Endodermal cell (in vitro differentiated cells): ENCODE measurements around the gene TPCN2. TPM values are rescaled to one million over a fixed set of nuclear protein-coding genes. Genes with fewer than 3 reads are reported as not detected.

Experiments
- DNase-seq: peaks from one replicate; pipeline ENCODE4 v3.0.0-alpha.2; 2017
- H3K27ac ChIP-seq: 2 replicates; pipeline ENCODE4 v1.5.1; 2013; ENCODE audit warnings: mild to moderate bottlenecking, low read depth, low read length, moderate library complexity
- H3K27me3 ChIP-seq: 2 replicates; pipeline ENCODE4 v1.6.1; 2013; ENCODE audit warnings: mild to moderate bottlenecking, low read length, moderate library complexity; ENCODE audit not compliant: insufficient read depth, control insufficient read depth, poor library complexity, severe bottlenecking
- H3K36me3 ChIP-seq: 2 replicates; pipeline ENCODE4 v1.7.0; 2013; ENCODE audit warnings: mild to moderate bottlenecking, low read length, moderate library complexity; ENCODE audit not compliant: control insufficient read depth, insufficient read depth
- H3K4me1 ChIP-seq: one replicate; pipeline ENCODE4 v1.7.0; 2013; ENCODE audit warnings: low read length; ENCODE audit not compliant: control insufficient read depth, insufficient read depth
- H3K4me3 ChIP-seq: 2 replicates; pipeline ENCODE4 v1.5.1; 2013; ENCODE audit warnings: mild to moderate bottlenecking, low read length, moderate library complexity
- H3K9ac ChIP-seq: 2 replicates; pipeline ENCODE4 v1.6.1; 2013; ENCODE audit warnings: mild to moderate bottlenecking, low read length, moderate library complexity; ENCODE audit not compliant: poor library complexity, severe bottlenecking; ENCODE audit errors: extremely low read depth
- H3K9me3 ChIP-seq: 2 replicates; pipeline ENCODE4 v1.6.1; 2013; ENCODE audit warnings: mild to moderate bottlenecking, low read length, moderate library complexity; ENCODE audit not compliant: control insufficient read depth
- H3K27ac Mint-ChIP-seq: 2 replicates; pipeline ENCODE4 v1.8.0; 2020; ENCODE audit warnings: mixed read lengths
- H3K27me3 Mint-ChIP-seq: 2 replicates; pipeline ENCODE4 v1.8.0; 2021; ENCODE audit warnings: mild to moderate bottlenecking, mixed read lengths; ENCODE audit not compliant: insufficient read depth
- H3K36me3 Mint-ChIP-seq: 2 replicates; pipeline ENCODE4 v1.8.0; 2020; ENCODE audit warnings: low read depth, mixed read lengths
- H3K4me1 Mint-ChIP-seq: 2 replicates; pipeline ENCODE4 v1.8.0; 2020; ENCODE audit warnings: mixed read lengths
- H3K4me3 Mint-ChIP-seq: 2 replicates; pipeline ENCODE4 v1.8.0; 2020; ENCODE audit warnings: mild to moderate bottlenecking, moderate library complexity, mixed read lengths
- H3K9me3 Mint-ChIP-seq: 2 replicates; pipeline ENCODE4 v1.8.0; 2020; ENCODE audit warnings: mild to moderate bottlenecking, mixed read lengths
- CTCF ChIP-seq: fragments of 200-600 bp; sonication (generic); conservative IDR thresholded peaks from 2 replicates; pipeline ENCODE4 v1.5.0; 2021; ENCODE audit warnings: antibody characterized with exemption, mild to moderate bottlenecking
- WGBS, 2 experiments: methylation state at CpG; one replicate each; pipeline versions ENCODE4 v1.1.5 to v1.1.7; 2013; ENCODE audit warnings: missing lambda C conversion rate in 2 of 2, mixed read lengths in 1 of 2; ENCODE audit not compliant: insufficient coverage in 1 of 2, insufficient read length in 1 of 2; 5-methylcytosine and 5-hydroxymethylcytosine counted together
- total RNA-seq, 2 donors: library from RNA; stranded (reverse); fragmentation: NEBNext Ultra II Directional in 1 of 2; extraction: Animal tissue kit (Norgen Biotek cat#: 25700) in 1 of 2; gene quantifications; 2 replicates in 1 of 2; 3 replicates in 1 of 2; pipeline ENCODE4 v1.2.1, GENCODE V29; 2021

Gene TPCN2
- total RNA-seq, 2 donors from 2014 or later: 20.7 to 27.9 TPM

- no peak overlapping the region for H3K4me3 ChIP-seq
- no peaks in the 10 kb centered on the region for H3K27me3 ChIP-seq
- WGBS, 2 experiments: 77 to 78% methylated on average over 8 to 9 of the region's 9 CpGs
- Mint-ChIP-seq H3K27ac (no peak overlapping the region), H3K4me1 (no peaks in the 10 kb centered on the region), H3K9me3 (peaks cover 4% of the 10 kb centered on the region), H3K27me3 (peaks cover 4% of the 10 kb centered on the region), H3K36me3 (no peaks in the 10 kb centered on the region), H3K4me3 (no peak overlapping the region)
- H3K27ac ChIP-seq: no peak overlapping the region
- H3K9ac ChIP-seq: no peak overlapping the region
- no peak for TF ChIP-seq CTCF
- peaks cover 9% of the 10 kb centered on the region for H3K9me3 ChIP-seq
- H3K4me1 ChIP-seq: no peaks in the 10 kb centered on the region
- no peak for DNase-seq
- H3K36me3 ChIP-seq: no peaks in the 10 kb centered on the region
These were observed 119.4 kb downstream of the TPCN2 start for GRCh38 chr11:69167916-69168691.

GRCh38 chr11:69169479-69169878 is 120.7 kb downstream of the TPCN2 start:
- no peaks in the 10 kb centered on the region for H3K36me3 Mint-ChIP-seq
- Histone ChIP-seq H3K9ac (no peak overlapping the region), H3K36me3 (no peaks in the 10 kb centered on the region), H3K4me3 (no peak overlapping the region), H3K4me1 (no peaks in the 10 kb centered on the region), H3K27ac (no peak overlapping the region), H3K9me3 (no peaks in the 10 kb centered on the region), H3K27me3 (no peaks in the 10 kb centered on the region)
- TF ChIP-seq CTCF: no peak
- no peak overlapping the region for H3K4me3 Mint-ChIP-seq
- no peaks in the 10 kb centered on the region for H3K4me1 Mint-ChIP-seq
- H3K27me3 Mint-ChIP-seq: peaks cover 4% of the 10 kb centered on the region
- H3K27ac Mint-ChIP-seq: no peak overlapping the region
- 80 to 87% methylated on average over 1 to 3 of the region's 3 CpGs for WGBS, 2 experiments
- H3K9me3 Mint-ChIP-seq: peaks cover 1% of the 10 kb centered on the region
- DNase-seq: no peak

- 84 to 87% methylated on average over 3 to 6 of the region's 6 CpGs for WGBS, 2 experiments
- H3K27ac Mint-ChIP-seq: no peak overlapping the region
These were observed 122.0 kb downstream of the TPCN2 start for GRCh38 chr11:69170704-69171103.

More at GRCh38 chr11:69170704-69171103, 122.0 kb downstream of the TPCN2 start:
- H3K4me3 ChIP-seq: no peak overlapping the region
- no peak overlapping the region for H3K27ac ChIP-seq
- TF ChIP-seq CTCF: no peak
- Mint-ChIP-seq H3K4me1 (no peaks in the 10 kb centered on the region), H3K4me3 (no peak overlapping the region), H3K36me3 (no peaks in the 10 kb centered on the region), H3K9me3 (peaks cover 1% of the 10 kb centered on the region), H3K27me3 (peaks cover 4% of the 10 kb centered on the region)
- no peaks in the 10 kb centered on the region for H3K9me3 ChIP-seq
- H3K9ac ChIP-seq: no peak overlapping the region
- DNase-seq: no peak
- no peaks in the 10 kb centered on the region for H3K36me3 ChIP-seq
- no peaks in the 10 kb centered on the region for H3K27me3 ChIP-seq
- H3K4me1 ChIP-seq: no peaks in the 10 kb centered on the region
